ENCODE data around the gene HTR7. TPM values are rescaled to one million over a fixed set of nuclear protein-coding genes. Genes with fewer than 3 reads are reported as not detected.

Gene HTR7
- total RNA-seq, 1 donor from 2014 or later, result 1.8 TPM

- H3K4me1 ChIP-seq, result no peaks in the 10 kb centered on the region
- intact Hi-C loops (cut with DNase I), result no loop called here
- no peaks in the 10 kb centered on the region for H3K36me3 ChIP-seq
- H3K27me3 ChIP-seq, result no peaks in the 10 kb centered on the region
- no peak overlapping the region for H3K4me3 ChIP-seq
- DNase-seq (ENCODE audit: low spot score in 2 of 2), result no peak
- H3K27ac ChIP-seq, result no peak overlapping the region
- TF ChIP-seq CTCF (IDR thresholded peaks at IDR 0.05), result no peak
- H3K9me3 ChIP-seq, result no peaks in the 10 kb centered on the region
These were observed 150.2 kb downstream of the HTR7 start for GRCh38 chr10:90707657-90708056.

GRCh38 chr10:90701428-90701827 lies 156.4 kb downstream of the HTR7 start:
- no peaks in the 10 kb centered on the region for H3K36me3 ChIP-seq
- H3K27me3 ChIP-seq, result no peaks in the 10 kb centered on the region
- intact Hi-C loops (cut with DNase I), result no loop called here
- H3K9me3 ChIP-seq, result no peaks in the 10 kb centered on the region
- TF ChIP-seq CTCF (IDR thresholded peaks at IDR 0.05), result no peak
- no peak for DNase-seq (ENCODE audit: low spot score in 2 of 2)
- no peak overlapping the region for H3K27ac ChIP-seq
- H3K4me1 ChIP-seq, result no peaks in the 10 kb centered on the region
- no peak overlapping the region for H3K4me3 ChIP-seq

GRCh38 chr10:90695915-90696676 lies 161.7 kb downstream of the HTR7 start:
- intact Hi-C loops (cut with DNase I), result no loop called here
- H3K36me3 ChIP-seq, result no peaks in the 10 kb centered on the region
- H3K9me3 ChIP-seq, result no peaks in the 10 kb centered on the region
- no peak overlapping the region for H3K4me3 ChIP-seq
- no peaks in the 10 kb centered on the region for H3K27me3 ChIP-seq
- no peak for TF ChIP-seq CTCF (IDR thresholded peaks at IDR 0.05)
- no peak overlapping the region for H3K27ac ChIP-seq
- no peaks in the 10 kb centered on the region for H3K4me1 ChIP-seq
- no peak for DNase-seq (ENCODE audit: low spot score in 2 of 2)

Other genes with a start within 250 kb of the HTR7 start
- 141 TPM for gene RPP30, start 13.9 kb upstream of the HTR7 start, total RNA-seq
- gene ANKRD1, start 63.0 kb upstream of the HTR7 start, total RNA-seq, result 8.1 TPM

Data from ascending aorta (tissue), 2 donors.